HG03342 (cell line): Measurements from ENCODE around the gene CCDC9.
"Not testable (repeated sequence)": the region's sequence is repeated elsewhere in the genome, so short reads cannot be mapped to it uniquely, and the experiment has no call there.

ENCODE experiments used
- ATAC-seq: cut with Tn5 transposase; IDR thresholded peaks from one replicate; pipeline ENCODE4 v1.9.1; 2021; ENCODE audit warnings: mild to moderate bottlenecking, moderate library complexity; ENCODE audit not compliant: unreplicated experiment

CCDC9 gene

GRCh38 chr19:47258895-47259555 is 2.7 kb downstream of the CCDC9 start:
- no peak for ATAC-seq

GRCh38 chr19:47260476-47260875 is 4.2 kb downstream of the CCDC9 start:
- no peak for ATAC-seq

GRCh38 chr19:47261946-47262793 is 5.8 kb downstream of the CCDC9 start:
- ATAC-seq = peak; percentile 56

GRCh38 chr19:47264629-47265028 is 8.3 kb downstream of the CCDC9 start:
- ATAC-seq = no peak

GRCh38 chr19:47266401-47266941 is 10.1 kb downstream of the CCDC9 start:
- no peak for ATAC-seq

GRCh38 chr19:47267350-47267759 is 11.0 kb downstream of the CCDC9 start:
- no peak for ATAC-seq

GRCh38 chr19:47268028-47268427 is 11.7 kb downstream of the CCDC9 start:
- no peak for ATAC-seq

GRCh38 chr19:47269596-47269995 is 13.3 kb downstream of the CCDC9 start:
- ATAC-seq = no peak

- ATAC-seq = no peak
These were observed 14.1 kb downstream of the CCDC9 start for GRCh38 chr19:47270408-47270807.

GRCh38 chr19:47271949-47272348 is 15.6 kb downstream of the CCDC9 start:
- ATAC-seq = no peak

GRCh38 chr19:47272448-47273312 is 16.4 kb downstream of the CCDC9 start:
- ATAC-seq = no peak

- ATAC-seq = peak; percentile 61
These were observed 17.2 kb downstream of the CCDC9 start for GRCh38 chr19:47273313-47274070.

- ATAC-seq = peak; percentile 37
These were observed 18.0 kb downstream of the CCDC9 start, which contains the start of gene INAFM1 for GRCh38 chr19:47274071-47274890. Gene INAFM1, plus strand, starts transcription at chr19:47274885. Its CDS starts 35 bp downstream, at chr19:47274920.

GRCh38 chr19:47274891-47275761 is 18.8 kb downstream of the CCDC9 start:
- peak; percentile 15 for ATAC-seq

- ATAC-seq = no peak
These were observed 19.6 kb downstream of the CCDC9 start for GRCh38 chr19:47275791-47276461.

GRCh38 chr19:47276513-47276912 is 20.2 kb downstream of the CCDC9 start:
- not testable (repeated sequence) for ATAC-seq

- ATAC-seq = no peak
These were observed 24.0 kb downstream of the CCDC9 start for GRCh38 chr19:47280183-47280797.
